Stomach (tissue), 9 donors: Measurements from ENCODE around the gene ITLN1. TPM values are rescaled to one million over a fixed set of nuclear protein-coding genes. Genes with fewer than 3 reads are reported as not detected.

Experiments
- DNase-seq, 2 donors: peaks; one replicate each; pipeline versions ENCODE4 v3.0.0 to v3.0.0-alpha.2; 2013 to 2019
- H3K27ac ChIP-seq, 5 donors: fragments of 200-600 bp in 4 of 5; sonication (generic) in 4 of 5; one replicate each; pipeline ENCODE4 v1.5.1; 2013 to 2019; ENCODE audit warnings: mild to moderate bottlenecking in 1 of 5, moderate library complexity in 1 of 5
- H3K27me3 ChIP-seq, 3 donors: fragments of 200-600 bp; sonication (generic); one replicate each; pipeline ENCODE4 v1.5.1; 2017 to 2019; ENCODE audit warnings: mixed run types in 1 of 3
- H3K36me3 ChIP-seq, 4 donors: fragments of 200-600 bp; sonication (generic); 1 replicate in 3 of 4; 2 replicates in 1 of 4; pipeline ENCODE4 v1.5.1; 2016 to 2019
- H3K4me1 ChIP-seq, 4 donors: fragments of 200-600 bp; sonication (generic); one replicate each; pipeline ENCODE4 v1.5.1; 2016 to 2019
- H3K4me3 ChIP-seq, 4 donors: fragments of 200-600 bp; sonication (generic) in 3 of 4; one replicate each; pipeline ENCODE4 v1.5.1; 2016 to 2019; ENCODE audit warnings: mild to moderate bottlenecking in 1 of 4
- H3K9me3 ChIP-seq, 4 donors: fragments of 200-600 bp; sonication (generic); one replicate each; pipeline ENCODE4 v1.5.1; 2016 to 2019
- CTCF ChIP-seq, 7 experiments: fragments of 450-650 bp in 4 of 7; fragments of 200-600 bp in 3 of 7; sonication (generic) in 3 of 7; IDR thresholded peaks; one replicate each; pipeline ENCODE4 v1.5.1; 2016 to 2019; ENCODE audit warnings: antibody characterized with exemption in 7 of 7, control low read depth in 2 of 7, mild to moderate bottlenecking in 1 of 7
- EP300 ChIP-seq: sonication (generic); formaldehyde crosslinking; IDR thresholded peaks from one replicate; pipeline ENCODE4 v1.6.1; 2017; ENCODE audit warnings: antibody characterized with exemption
- POLR2A ChIP-seq, 4 donors: fragments of 450-650 bp; IDR thresholded peaks; one replicate each; pipeline ENCODE4 v1.6.1; 2016; ENCODE audit warnings: antibody characterized with exemption in 4 of 4, control low read depth in 2 of 4, mild to moderate bottlenecking in 1 of 4, moderate library complexity in 1 of 4
- POLR2AphosphoS5 ChIP-seq, 3 donors: sonication (generic); formaldehyde crosslinking; IDR thresholded peaks; one replicate each; pipeline ENCODE4 v1.6.1; 2016; ENCODE audit warnings: antibody characterized with exemption in 3 of 3
- WGBS, 5 donors: extraction: QIAGEN DNeasy Blood & Tissue Kit in 3 of 5; methylation state at CpG; one replicate each; pipeline versions ENCODE4 v1.1.5 to v1.1.7; 2013 to 2018; 5-methylcytosine and 5-hydroxymethylcytosine counted together
- intact Hi-C: fragments of 100-400 bp; cut with DNase I; formaldehyde crosslinking; loops from one replicate; pipeline ENCODE4 v1.15.1; 2023; ENCODE audit warnings: low total_unique reads
- polyA plus RNA-seq, 3 donors: library from polyadenylated mRNA; stranded (reverse); fragments of 200-250 nt; gene quantifications; one replicate each; pipeline ENCODE4 v1.2.3, GENCODE V29; 2013
- total RNA-seq, 5 donors: library from RNA; depleted of rRNA; stranded (reverse); fragments of >200 nt; gene quantifications; one replicate each; pipeline versions ENCODE4 v1.1.0 to v1.2.3, GENCODE V29; 2014 to 2016
- donor health status: healthy with polysubstance abuse.
- donor health status: Bipolar disorder and iron deficiency.
- donor health status: healthy.

ITLN1 gene
- total and polyA plus RNA-seq, 8 donors: 1.2 to 241 (median 10.1) TPM; not detected in 1

DNA sequence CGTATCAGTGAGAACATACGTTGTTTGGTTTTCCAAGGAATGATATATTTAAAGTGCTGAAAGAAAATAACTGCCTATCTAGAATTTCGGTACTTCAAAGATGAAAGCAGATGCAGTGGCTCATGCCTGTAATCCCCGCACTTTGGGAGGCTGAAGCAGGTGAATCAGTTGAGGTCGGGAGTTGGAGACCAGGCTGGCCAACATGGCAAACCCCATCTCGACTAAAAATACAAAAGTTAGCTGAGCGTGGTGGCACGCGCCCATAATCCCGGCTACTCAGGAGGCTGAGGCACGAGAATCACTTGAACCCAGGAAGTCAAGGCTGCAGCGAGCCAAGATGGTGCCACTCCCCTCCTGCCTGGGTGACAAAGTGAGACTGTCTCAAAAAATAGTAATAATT, 38.7 kb downstream of the ITLN1 start:
- Histone ChIP-seq H3K27ac (no peak overlapping the region), H3K36me3 (no peaks in the 10 kb centered on the region), H3K4me3 (no peak overlapping the region), H3K27me3 (no peaks in the 10 kb centered on the region), H3K9me3 (peaks cover 0 to 4% (median 0%) of the 10 kb centered on the region in 4 donors), H3K4me1 (no peaks in the 10 kb centered on the region)
- no peak for TF ChIP-seq POLR2AphosphoS5 (IDR thresholded peaks at IDR 0.05)
- no peak for TF ChIP-seq CTCF (IDR thresholded peaks at IDR 0.05)
- TF ChIP-seq EP300: no peak
- no peak for TF ChIP-seq POLR2A (IDR thresholded peaks at IDR 0.05)
- intact Hi-C loops: no loop called here
- DNase-seq: no peak
- WGBS, 5 donors: 89 to 94% (median 90%) methylated on average over 12 of the region's 12 CpGs

GRCh38 chr1:160844447-160845232, 40.3 kb downstream of the ITLN1 start:
- intact Hi-C loops: no loop called here

DNA sequence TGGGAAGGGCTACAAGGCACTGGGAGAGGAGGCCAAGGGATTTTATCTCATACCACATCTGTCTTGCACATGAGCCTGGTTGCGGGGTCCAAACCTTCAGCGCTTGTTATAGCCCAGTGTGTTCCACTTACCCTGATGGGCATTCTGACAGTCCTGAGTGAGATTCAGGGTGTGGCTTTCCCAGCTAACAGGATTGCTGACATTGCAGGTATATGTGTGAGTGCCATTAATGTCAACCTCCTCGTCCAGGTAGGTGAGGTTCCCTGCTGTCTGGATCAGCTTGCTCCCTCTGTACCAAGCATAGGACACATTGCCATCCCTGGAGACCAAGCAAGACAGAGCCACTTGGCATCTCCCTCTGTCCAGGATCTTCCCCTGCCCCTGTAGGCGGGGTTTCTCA, 43.9 kb downstream of the ITLN1 start:
- no peaks in the 10 kb centered on the region for H3K36me3 ChIP-seq
- WGBS, 5 donors: 82 to 92% (median 91%) methylated on average over 4 of the region's 4 CpGs
- peaks cover 0 to 4% (median 0%) of the 10 kb centered on the region in 4 donors for H3K9me3 ChIP-seq
- no peaks in the 10 kb centered on the region for H3K27me3 ChIP-seq
- intact Hi-C loops: no loop called here
- no peak for TF ChIP-seq POLR2A (IDR thresholded peaks at IDR 0.05)
- no peak for TF ChIP-seq CTCF (IDR thresholded peaks at IDR 0.05)
- no peak for DNase-seq
- H3K27ac ChIP-seq: no peak overlapping the region
- H3K4me3 ChIP-seq: no peak overlapping the region
- H3K4me1 ChIP-seq: peaks cover 0 to 26% (median 4%) of the 10 kb centered on the region in 4 donors

More at GRCh38 chr1:160844447-160845232, 40.3 kb downstream of the ITLN1 start:
- peaks cover 0 to 4% (median 0%) of the 10 kb centered on the region in 4 donors for H3K9me3 ChIP-seq
- H3K36me3 ChIP-seq: no peaks in the 10 kb centered on the region
- WGBS, 5 donors: 85 to 89% (median 88%) methylated on average over 11 to 12 of the region's 12 CpGs
- TF ChIP-seq CTCF (IDR thresholded peaks at IDR 0.05) (no peak), EP300 (no peak), POLR2A (IDR thresholded peaks at IDR 0.05) (no peak), POLR2AphosphoS5 (IDR thresholded peaks at IDR 0.05) (no peak)
- no peak for DNase-seq
- H3K4me3 ChIP-seq: no peak overlapping the region
- no peak overlapping the region for H3K27ac ChIP-seq
- no peaks in the 10 kb centered on the region for H3K27me3 ChIP-seq
- H3K4me1 ChIP-seq: no peaks in the 10 kb centered on the region

GRCh38 chr1:160839746-160840145, 45.2 kb downstream of the ITLN1 start:
- WGBS, 5 donors: 82 to 92% (median 88%) methylated on average over 2 of the region's 2 CpGs
- H3K36me3 ChIP-seq: no peaks in the 10 kb centered on the region
- DNase-seq: no peak
- intact Hi-C loops: loop anchor here (10.0 kb wide), 1 partner anchor 115 kb away; the partner anchor contains the start of gene ITLN2
- H3K27me3 ChIP-seq: no peaks in the 10 kb centered on the region
- no peak for TF ChIP-seq CTCF (IDR thresholded peaks at IDR 0.05)
- no peak for TF ChIP-seq POLR2A (IDR thresholded peaks at IDR 0.05)
- no peak for TF ChIP-seq EP300
- TF ChIP-seq POLR2AphosphoS5 (IDR thresholded peaks at IDR 0.05): no peak
- H3K9me3 ChIP-seq: peaks cover 0 to under 1% (median 0%) of the 10 kb centered on the region in 4 donors
- H3K27ac ChIP-seq: no peak overlapping the region
- peaks cover 0 to 30% (median 4%) of the 10 kb centered on the region in 4 donors for H3K4me1 ChIP-seq
- H3K4me3 ChIP-seq: no peak overlapping the region
